PC-9 (cell line): ENCODE results near the gene PTCD2. TPM values are rescaled to one million over a fixed set of nuclear protein-coding genes. Genes with fewer than 3 reads are reported as not detected.
A peak's percentile ranks its signal among the peaks of the same experiment; 100 is the strongest.

Source experiments
- BruUV-seq: library from RNA; stranded (reverse); fragments of 400-500 nt; replicated peaks from 2 replicates; lab custom pipeline; 2021; lab: Mats Ljungman, UMichigan
- CTCF ChIA-PET: fragments of 300-600 bp; sonication (Branson Sonifier 250); formaldehyde crosslinking; loops from one replicate; lab custom pipeline; 2022; ENCODE audit warnings: antibody characterized with exemption; lab: Charles Lee
- POLR2A ChIA-PET: fragments of 300-600 bp; sonication (Branson Sonifier 250); formaldehyde crosslinking; loops from one replicate; lab custom pipeline; 2022; ENCODE audit warnings: antibody characterized with exemption; ENCODE audit not compliant: unreplicated experiment; lab: Charles Lee
- DNase-seq, 2 experiments: peaks; one replicate each; pipeline versions ENCODE4 v3.0.0 to v3.0.0-alpha.2; 2015 to 2022; ENCODE audit warnings: mixed read lengths in 1 of 2
- H2AFZ ChIP-seq: fragments of 200-600 bp; sonication (generic); 2 replicates; pipeline ENCODE4 v1.8.1; 2017; ENCODE audit warnings: antibody characterized with exemption
- H3F3A ChIP-seq: fragments of 200-600 bp; sonication (generic); 2 replicates; pipeline ENCODE4 v1.8.1; 2017; ENCODE audit warnings: antibody characterized with exemption, mild to moderate bottlenecking, low read depth; ENCODE audit not compliant: insufficient read depth
- H3K27ac ChIP-seq: fragments of 200-600 bp; sonication (generic); 2 replicates; pipeline ENCODE4 v1.6.1; 2016; ENCODE audit warnings: mixed run types
- H3K27me3 ChIP-seq: fragments of 200-600 bp; sonication (generic); 2 replicates; pipeline ENCODE4 v1.6.1; 2016; ENCODE audit warnings: low read depth, mixed run types; ENCODE audit not compliant: insufficient read depth
- H3K36me3 ChIP-seq: fragments of 200-600 bp; sonication (generic); 2 replicates; pipeline ENCODE4 v1.6.1; 2016; ENCODE audit warnings: low read depth, mixed run types
- H3K4me1 ChIP-seq: fragments of 200-600 bp; sonication (generic); replicated peaks from 2 replicates; pipeline ENCODE4 v1.6.1; 2016; ENCODE audit warnings: mixed run types; ENCODE audit not compliant: insufficient read depth
- H3K4me2 ChIP-seq: fragments of 200-600 bp; sonication (generic); 2 replicates; pipeline ENCODE4 v1.6.1; 2017; ENCODE audit warnings: mixed run types
- H3K4me3 ChIP-seq: fragments of 200-600 bp; sonication (generic); 2 replicates; pipeline ENCODE4 v1.6.1; 2016; ENCODE audit warnings: mixed run types
- H3K79me2 ChIP-seq: fragments of 200-600 bp; sonication (generic); 2 replicates; pipeline ENCODE4 v1.6.1; 2017; ENCODE audit warnings: low read depth, mixed run types
- H3K9me2 ChIP-seq: fragments of 200-600 bp; sonication (generic); 2 replicates; pipeline ENCODE4 v1.8.1; 2017; ENCODE audit warnings: mild to moderate bottlenecking; ENCODE audit not compliant: insufficient read depth
- H3K9me3 ChIP-seq: fragments of 200-600 bp; sonication (generic); 2 replicates; pipeline ENCODE4 v1.8.1; 2016; ENCODE audit warnings: low read depth; ENCODE audit not compliant: insufficient read depth
- H4K20me1 ChIP-seq: fragments of 200-600 bp; sonication (generic); 2 replicates; pipeline ENCODE4 v1.8.1; 2017; ENCODE audit not compliant: insufficient read depth
- EZH2 ChIP-seq: fragments of 200-600 bp; sonication (generic); IDR thresholded peaks from 2 replicates; pipeline ENCODE4 v1.8.0; 2017; ENCODE audit warnings: antibody characterized with exemption, low read depth
- intact Hi-C: fragments of 100-400 bp; cut with micrococcal nuclease; formaldehyde crosslinking; loops from one replicate; pipeline ENCODE4 v1.10.0; 2022; ENCODE audit not compliant: unreplicated experiment
- total RNA-seq: library from RNA; stranded (reverse); gene quantifications from 2 replicates; pipeline ENCODE4 v1.2.3, GENCODE V29; 2021
- TF ChIP-seq, protein P1 (sequence below): fragments of 200-600 bp; sonication (generic); conservative IDR thresholded peaks from 2 replicates; pipeline ENCODE4 v1.6.1; 2017; ENCODE audit warnings: mixed run types, antibody characterized with exemption, mild to moderate bottlenecking, moderate library complexity

PTCD2 gene
- total RNA-seq, 1 experiment from 2014 or later: 15.5 TPM

DNA sequence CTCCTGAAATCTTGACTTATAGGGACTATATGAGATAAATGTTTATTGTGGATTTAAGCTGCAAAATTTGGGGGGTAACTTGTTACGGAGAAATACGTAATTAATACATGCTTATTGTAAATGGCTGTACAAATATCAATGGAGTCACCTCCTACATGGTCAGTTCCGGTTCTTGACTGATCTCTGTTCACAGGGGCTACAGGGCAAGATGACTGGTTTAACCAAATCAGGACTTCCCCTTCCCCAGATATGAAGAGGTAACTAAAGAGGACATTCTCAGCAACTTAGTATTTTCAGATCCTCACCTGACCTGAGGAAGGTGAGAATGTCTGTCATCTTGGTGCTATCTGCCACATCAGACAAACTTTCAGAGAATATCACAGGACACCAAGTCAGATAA lies 54.7 kb downstream of the PTCD2 start:
- intact Hi-C loops: no loop called here
- H3K79me2 ChIP-seq: no peaks in the 10 kb centered on the region
- no peak overlapping the region for H2AFZ ChIP-seq
- H3K4me1 ChIP-seq: peaks cover 19% of the 10 kb centered on the region
- H3K4me3 ChIP-seq: no peak overlapping the region
- H3K27me3 ChIP-seq: no peaks in the 10 kb centered on the region
- TF ChIP-seq, protein P1, sequence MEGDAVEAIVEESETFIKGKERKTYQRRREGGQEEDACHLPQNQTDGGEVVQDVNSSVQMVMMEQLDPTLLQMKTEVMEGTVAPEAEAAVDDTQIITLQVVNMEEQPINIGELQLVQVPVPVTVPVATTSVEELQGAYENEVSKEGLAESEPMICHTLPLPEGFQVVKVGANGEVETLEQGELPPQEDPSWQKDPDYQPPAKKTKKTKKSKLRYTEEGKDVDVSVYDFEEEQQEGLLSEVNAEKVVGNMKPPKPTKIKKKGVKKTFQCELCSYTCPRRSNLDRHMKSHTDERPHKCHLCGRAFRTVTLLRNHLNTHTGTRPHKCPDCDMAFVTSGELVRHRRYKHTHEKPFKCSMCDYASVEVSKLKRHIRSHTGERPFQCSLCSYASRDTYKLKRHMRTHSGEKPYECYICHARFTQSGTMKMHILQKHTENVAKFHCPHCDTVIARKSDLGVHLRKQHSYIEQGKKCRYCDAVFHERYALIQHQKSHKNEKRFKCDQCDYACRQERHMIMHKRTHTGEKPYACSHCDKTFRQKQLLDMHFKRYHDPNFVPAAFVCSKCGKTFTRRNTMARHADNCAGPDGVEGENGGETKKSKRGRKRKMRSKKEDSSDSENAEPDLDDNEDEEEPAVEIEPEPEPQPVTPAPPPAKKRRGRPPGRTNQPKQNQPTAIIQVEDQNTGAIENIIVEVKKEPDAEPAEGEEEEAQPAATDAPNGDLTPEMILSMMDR: no peak
- TF ChIP-seq EZH2: no peak
- no peak overlapping the region for H3K4me2 ChIP-seq
- POLR2A ChIA-PET: no interaction called here
- H3K36me3 ChIP-seq: no peaks in the 10 kb centered on the region
- H3F3A ChIP-seq: peaks cover 8% of the 10 kb centered on the region
- H3K9me2 ChIP-seq: no peaks in the 10 kb centered on the region
- CTCF ChIA-PET: no interaction called here
- H3K9me3 ChIP-seq: 0 out of 2 replicates have a peak, but pooled peaks cover 7% of the 10 kb centered on the region
- H3K27ac ChIP-seq: no peak overlapping the region
- no peak for DNase-seq
- BruUV-seq: no TSS peak
- H4K20me1 ChIP-seq: no peaks in the 10 kb centered on the region

DNA sequence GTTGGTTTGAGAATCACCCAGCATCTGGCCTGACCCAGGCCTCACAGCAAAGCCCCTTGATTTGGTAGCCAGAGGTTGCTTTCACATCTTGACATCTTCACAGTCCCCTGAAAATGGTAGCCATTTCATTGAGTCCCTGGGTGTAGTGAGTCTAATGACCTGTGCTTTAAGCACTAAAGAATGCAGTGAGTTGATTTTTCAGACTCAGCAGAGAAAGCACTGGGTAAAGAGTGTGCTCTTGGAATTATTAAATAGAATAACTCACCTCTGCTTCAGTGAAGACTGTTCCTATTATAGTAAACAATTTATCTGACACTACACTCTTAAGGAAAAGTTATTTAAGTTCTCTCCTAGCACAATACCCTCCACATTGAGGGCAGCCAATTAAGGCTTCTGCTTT lies 56.2 kb downstream of the PTCD2 start:
- POLR2A ChIA-PET: interaction anchor here (0.6 kb wide), 1 partner anchor 74 kb away, joined by 3 read pairs; no protein-coding TSS in a partner anchor

DNA sequence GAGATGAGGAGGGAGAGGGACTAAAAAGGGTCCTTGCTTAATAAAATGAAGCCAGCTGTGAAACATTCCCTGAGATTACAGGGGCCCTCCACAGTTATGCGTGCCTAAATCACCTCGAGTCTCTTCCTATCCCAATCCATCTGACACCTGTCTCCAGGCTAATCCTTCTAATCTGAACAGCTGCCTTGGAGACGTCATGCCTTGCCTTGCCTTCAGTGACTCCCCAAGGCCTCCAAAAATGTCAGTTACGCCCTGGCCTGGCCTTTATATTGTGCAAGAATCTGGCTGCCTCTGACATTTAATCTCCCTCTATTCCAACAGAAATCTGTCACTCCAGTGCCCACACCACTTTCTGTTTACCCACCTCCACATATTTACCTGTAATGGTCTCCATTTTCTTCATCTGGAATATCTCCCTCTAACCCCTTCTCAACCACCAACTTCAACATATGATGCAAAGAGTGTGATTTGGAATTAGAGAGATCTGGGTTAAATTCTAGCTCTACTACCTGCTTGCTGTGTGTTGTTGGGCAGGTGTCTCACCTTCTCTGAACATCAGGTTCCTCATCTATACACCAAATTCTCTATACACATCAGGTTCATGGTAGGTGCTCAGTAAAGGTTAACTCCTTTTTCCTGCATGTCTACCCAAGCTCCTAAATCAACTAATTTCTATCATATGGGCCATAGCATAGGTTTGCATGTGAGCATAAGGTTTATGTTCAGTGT lies 57.9 kb downstream of the PTCD2 start:
- peak in 1 of 2 experiments; percentile 50 for DNase-seq
- Histone ChIP-seq H3K9me2 (no peaks in the 10 kb centered on the region), H3K4me1 (peaks cover 33% of the 10 kb centered on the region), H3K9me3 (0 out of 2 replicates have a peak, but pooled peaks cover 7% of the 10 kb centered on the region), H3K4me3 (no peak overlapping the region), H3K4me2 (peak overlapping the region; percentile 16; the same call in 1 of the 2 replicates), H3F3A (peaks cover 8% of the 10 kb centered on the region), H3K27ac (peak overlapping the region; percentile 51), H3K27me3 (no peaks in the 10 kb centered on the region), H4K20me1 (no peaks in the 10 kb centered on the region), H3K79me2 (no peaks in the 10 kb centered on the region), H3K36me3 (no peaks in the 10 kb centered on the region), H2AFZ (no peak overlapping the region)
- intact Hi-C loops: no loop called here
- TF ChIP-seq, protein P1: no peak
- no peak for TF ChIP-seq EZH2
- TSS peak; percentile 69 for BruUV-seq
- ChIA-PET POLR2A (interaction anchor here (0.5 to 0.7 kb wide), 3 partner anchors 12 to 818 kb away, joined by 4 to 12 read pairs (median 5); no protein-coding TSS in a partner anchor), CTCF (interaction anchor here (0.7 to 1.6 kb wide), 3 partner anchors 11 to 146 kb away, joined by 3 to 7 read pairs (median 4); no protein-coding TSS in a partner anchor)

More for the DNA sequence above, 56.2 kb downstream of the PTCD2 start:
- no peak overlapping the region for H3K27ac ChIP-seq
- H2AFZ ChIP-seq: no peak overlapping the region
- no peaks in the 10 kb centered on the region for H3K36me3 ChIP-seq
- no peaks in the 10 kb centered on the region for H3K79me2 ChIP-seq
- no TSS peak for BruUV-seq
- peaks cover 33% of the 10 kb centered on the region for H3K4me1 ChIP-seq
- CTCF ChIA-PET: no interaction called here
- H3K4me2 ChIP-seq: no peak overlapping the region
- TF ChIP-seq EZH2: no peak
- TF ChIP-seq, protein P1: no peak
- H4K20me1 ChIP-seq: no peaks in the 10 kb centered on the region
- no peak for DNase-seq
- peaks cover 8% of the 10 kb centered on the region for H3F3A ChIP-seq
- no peak overlapping the region for H3K4me3 ChIP-seq
- 0 out of 2 replicates have a peak, but pooled peaks cover 7% of the 10 kb centered on the region for H3K9me3 ChIP-seq
- no peaks in the 10 kb centered on the region for H3K9me2 ChIP-seq
- H3K27me3 ChIP-seq: no peaks in the 10 kb centered on the region
- intact Hi-C loops: no loop called here
